GM23338 (cell line): ENCODE measurements around the gene FAM76A.

Source experiments
- EZH2 ChIP-seq: fragments of 200-600 bp; sonication (generic); IDR thresholded peaks from one replicate; pipeline ENCODE4 v1.8.0; 2017; ENCODE audit warnings: antibody characterized with exemption, mild to moderate bottlenecking, low read depth; ENCODE audit not compliant: unreplicated experiment
- POLR2AphosphoS5 ChIP-seq: IDR thresholded peaks from 2 replicates; pipeline ENCODE4 v1.6.1; 2016; ENCODE audit warnings: antibody characterized with exemption, low read depth
- TF ChIP-seq, protein P1 (sequence below), 2 experiments: fragments of 200-600 bp in 1 of 2; sonication (generic) in 1 of 2; conservative IDR thresholded peaks; 2 replicates each; pipeline versions ENCODE4 v1.5.1 to v1.6.1; 2016 to 2017; ENCODE audit warnings: antibody characterized with exemption in 2 of 2, low read depth in 2 of 2, mild to moderate bottlenecking in 2 of 2, moderate library complexity in 1 of 2

DNA sequence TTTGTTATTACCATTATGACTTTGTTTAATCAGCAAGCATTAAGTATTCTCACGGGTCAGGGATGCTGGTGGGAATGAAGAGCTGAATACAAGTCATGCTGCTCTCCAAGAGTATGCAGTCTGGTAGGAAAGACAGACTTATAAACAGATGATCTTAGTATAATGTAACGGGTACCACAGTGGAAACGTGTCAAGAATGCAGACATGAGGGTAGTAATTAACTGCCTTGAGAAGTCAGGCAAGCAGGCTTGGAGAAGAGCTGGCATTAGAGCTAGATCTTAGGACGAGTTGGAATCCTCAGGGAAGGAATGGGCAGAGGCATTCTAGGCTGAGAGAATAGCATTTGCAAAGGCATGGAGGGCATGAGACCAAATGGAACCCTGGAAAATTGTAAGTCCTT is 19.7 kb downstream of the FAM76A start:
- no peak for TF ChIP-seq EZH2
- TF ChIP-seq, protein P1, sequence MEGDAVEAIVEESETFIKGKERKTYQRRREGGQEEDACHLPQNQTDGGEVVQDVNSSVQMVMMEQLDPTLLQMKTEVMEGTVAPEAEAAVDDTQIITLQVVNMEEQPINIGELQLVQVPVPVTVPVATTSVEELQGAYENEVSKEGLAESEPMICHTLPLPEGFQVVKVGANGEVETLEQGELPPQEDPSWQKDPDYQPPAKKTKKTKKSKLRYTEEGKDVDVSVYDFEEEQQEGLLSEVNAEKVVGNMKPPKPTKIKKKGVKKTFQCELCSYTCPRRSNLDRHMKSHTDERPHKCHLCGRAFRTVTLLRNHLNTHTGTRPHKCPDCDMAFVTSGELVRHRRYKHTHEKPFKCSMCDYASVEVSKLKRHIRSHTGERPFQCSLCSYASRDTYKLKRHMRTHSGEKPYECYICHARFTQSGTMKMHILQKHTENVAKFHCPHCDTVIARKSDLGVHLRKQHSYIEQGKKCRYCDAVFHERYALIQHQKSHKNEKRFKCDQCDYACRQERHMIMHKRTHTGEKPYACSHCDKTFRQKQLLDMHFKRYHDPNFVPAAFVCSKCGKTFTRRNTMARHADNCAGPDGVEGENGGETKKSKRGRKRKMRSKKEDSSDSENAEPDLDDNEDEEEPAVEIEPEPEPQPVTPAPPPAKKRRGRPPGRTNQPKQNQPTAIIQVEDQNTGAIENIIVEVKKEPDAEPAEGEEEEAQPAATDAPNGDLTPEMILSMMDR (conservative IDR thresholded peaks at IDR 0.05; ENCODE audit: low read depth in 2 of 2), result no peak
- TF ChIP-seq POLR2AphosphoS5, result no peak
